IPS-18a (cell line): ENCODE results near the gene CERS1.

Experiments used
- H3K27ac ChIP-seq: one replicate; pipeline ENCODE4 v1.5.1; 2013; ENCODE audit warnings: low read length
- H3K27me3 ChIP-seq: one replicate; pipeline ENCODE4 v1.6.1; 2013; ENCODE audit warnings: mild to moderate bottlenecking, low read length; ENCODE audit not compliant: control insufficient read depth, insufficient read depth
- H3K36me3 ChIP-seq: one replicate; pipeline ENCODE4 v1.6.1; 2013; ENCODE audit warnings: low read depth, low read length; ENCODE audit not compliant: control insufficient read depth
- H3K4me1 ChIP-seq: one replicate; pipeline ENCODE4 v1.6.1; 2013; ENCODE audit warnings: low read depth, low read length; ENCODE audit not compliant: control insufficient read depth
- H3K4me3 ChIP-seq: one replicate; pipeline ENCODE4 v1.5.1; 2013; ENCODE audit warnings: low read length
- H3K9ac ChIP-seq: one replicate; pipeline ENCODE4 v1.6.1; 2013; ENCODE audit warnings: mild to moderate bottlenecking, low read length, moderate library complexity
- H3K9me3 ChIP-seq: one replicate; pipeline ENCODE4 v1.6.1; 2013; ENCODE audit warnings: low read depth, low read length; ENCODE audit not compliant: control insufficient read depth

The CERS1 gene

GRCh38 chr19:18895038-18895823, 727 bp downstream of the CERS1 start:
- H3K27me3 ChIP-seq: peaks cover 20% of the 10 kb centered on the region
- H3K27ac ChIP-seq: no peak overlapping the region
- no peaks in the 10 kb centered on the region for H3K4me1 ChIP-seq
- H3K36me3 ChIP-seq: no peaks in the 10 kb centered on the region
- no peaks in the 10 kb centered on the region for H3K9me3 ChIP-seq
- peak overlapping the region; percentile 63 for H3K4me3 ChIP-seq
- peak overlapping the region; percentile 24 for H3K9ac ChIP-seq

GRCh38 chr19:18894254-18895037, 1.5 kb downstream of the CERS1 start:
- Histone ChIP-seq H3K27ac (no peak overlapping the region), H3K9ac (no peak overlapping the region), H3K4me1 (no peaks in the 10 kb centered on the region), H3K36me3 (no peaks in the 10 kb centered on the region), H3K27me3 (peaks cover 20% of the 10 kb centered on the region), H3K9me3 (no peaks in the 10 kb centered on the region), H3K4me3 (peak overlapping the region; percentile 63)

- H3K27ac ChIP-seq: no peak overlapping the region
- no peaks in the 10 kb centered on the region for H3K36me3 ChIP-seq
- H3K9me3 ChIP-seq: no peaks in the 10 kb centered on the region
- no peaks in the 10 kb centered on the region for H3K4me1 ChIP-seq
- H3K9ac ChIP-seq: no peak overlapping the region
- peaks cover 20% of the 10 kb centered on the region for H3K27me3 ChIP-seq
- H3K4me3 ChIP-seq: no peak overlapping the region
These were observed 2.2 kb downstream of the CERS1 start for GRCh38 chr19:18893587-18894253.

DNA sequence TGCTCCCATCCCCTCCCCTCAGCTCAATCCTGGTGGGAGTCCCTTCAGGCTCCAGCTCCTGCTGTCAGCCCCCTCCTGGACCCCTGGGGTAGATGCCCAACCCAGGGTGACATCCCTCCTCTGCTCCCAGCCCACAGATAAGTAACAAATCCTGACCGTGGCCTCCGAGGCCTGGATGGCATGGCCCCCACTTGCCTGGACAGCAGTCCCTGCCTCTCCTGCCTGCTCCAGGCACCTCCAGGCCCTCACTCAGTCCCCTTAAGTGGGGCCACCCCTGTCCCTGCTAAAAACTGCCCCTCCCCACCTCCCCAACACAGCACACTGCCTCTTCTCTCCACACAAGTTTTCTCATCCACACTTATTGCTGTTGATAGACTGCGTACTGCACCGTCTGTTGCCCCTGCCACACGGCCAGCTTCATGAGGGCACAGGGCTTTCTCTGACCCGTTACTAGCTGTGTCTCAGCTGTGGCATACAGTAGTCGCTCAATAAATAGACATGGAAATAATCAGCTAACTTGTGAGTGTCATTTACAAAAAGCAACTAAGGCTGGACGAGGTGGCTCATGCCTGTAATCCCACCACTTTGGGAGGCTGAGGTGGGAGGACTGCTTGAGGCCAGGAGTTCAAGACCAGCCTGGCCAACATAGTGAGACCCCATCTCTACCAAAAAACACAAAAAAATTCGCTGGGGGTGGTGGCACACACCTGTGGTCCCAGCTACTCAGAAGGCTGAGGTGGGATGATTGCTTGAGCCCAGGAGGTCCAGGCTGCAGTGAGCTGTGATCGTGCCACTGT, 5.8 kb downstream of the CERS1 start:
- no peaks in the 10 kb centered on the region for H3K36me3 ChIP-seq
- H3K4me3 ChIP-seq: no peak overlapping the region
- H3K27me3 ChIP-seq: peaks cover 7% of the 10 kb centered on the region
- H3K9ac ChIP-seq: no peak overlapping the region
- H3K9me3 ChIP-seq: no peaks in the 10 kb centered on the region
- H3K27ac ChIP-seq: no peak overlapping the region
- no peaks in the 10 kb centered on the region for H3K4me1 ChIP-seq

GRCh38 chr19:18886972-18887371, 9.0 kb downstream of the CERS1 start:
- no peaks in the 10 kb centered on the region for H3K4me1 ChIP-seq
- no peaks in the 10 kb centered on the region for H3K27me3 ChIP-seq
- no peak overlapping the region for H3K4me3 ChIP-seq
- H3K9ac ChIP-seq: no peak overlapping the region
- peaks cover under 1% of the 10 kb centered on the region for H3K36me3 ChIP-seq
- no peak overlapping the region for H3K27ac ChIP-seq
- no peaks in the 10 kb centered on the region for H3K9me3 ChIP-seq

- peaks cover 6% of the 10 kb centered on the region for H3K36me3 ChIP-seq
- H3K4me1 ChIP-seq: no peaks in the 10 kb centered on the region
- H3K27me3 ChIP-seq: no peaks in the 10 kb centered on the region
- H3K27ac ChIP-seq: no peak overlapping the region
- H3K9ac ChIP-seq: no peak overlapping the region
- no peaks in the 10 kb centered on the region for H3K9me3 ChIP-seq
- H3K4me3 ChIP-seq: no peak overlapping the region
These were observed 12.2 kb downstream of the CERS1 start for GRCh38 chr19:18883526-18884304.

- H3K9ac ChIP-seq: no peak overlapping the region
- no peaks in the 10 kb centered on the region for H3K4me1 ChIP-seq
- H3K36me3 ChIP-seq: peaks cover 14% of the 10 kb centered on the region
- H3K27ac ChIP-seq: no peak overlapping the region
- H3K9me3 ChIP-seq: no peaks in the 10 kb centered on the region
- H3K4me3 ChIP-seq: no peak overlapping the region
- no peaks in the 10 kb centered on the region for H3K27me3 ChIP-seq
These were observed 14.5 kb downstream of the CERS1 start for GRCh38 chr19:18881491-18881890.

- peaks cover 14% of the 10 kb centered on the region for H3K36me3 ChIP-seq
- no peaks in the 10 kb centered on the region for H3K4me1 ChIP-seq
- H3K27me3 ChIP-seq: no peaks in the 10 kb centered on the region
- H3K27ac ChIP-seq: no peak overlapping the region
- no peaks in the 10 kb centered on the region for H3K9me3 ChIP-seq
- no peak overlapping the region for H3K9ac ChIP-seq
- H3K4me3 ChIP-seq: no peak overlapping the region
These were observed 16.2 kb downstream of the CERS1 start for GRCh38 chr19:18879579-18880373.

DNA sequence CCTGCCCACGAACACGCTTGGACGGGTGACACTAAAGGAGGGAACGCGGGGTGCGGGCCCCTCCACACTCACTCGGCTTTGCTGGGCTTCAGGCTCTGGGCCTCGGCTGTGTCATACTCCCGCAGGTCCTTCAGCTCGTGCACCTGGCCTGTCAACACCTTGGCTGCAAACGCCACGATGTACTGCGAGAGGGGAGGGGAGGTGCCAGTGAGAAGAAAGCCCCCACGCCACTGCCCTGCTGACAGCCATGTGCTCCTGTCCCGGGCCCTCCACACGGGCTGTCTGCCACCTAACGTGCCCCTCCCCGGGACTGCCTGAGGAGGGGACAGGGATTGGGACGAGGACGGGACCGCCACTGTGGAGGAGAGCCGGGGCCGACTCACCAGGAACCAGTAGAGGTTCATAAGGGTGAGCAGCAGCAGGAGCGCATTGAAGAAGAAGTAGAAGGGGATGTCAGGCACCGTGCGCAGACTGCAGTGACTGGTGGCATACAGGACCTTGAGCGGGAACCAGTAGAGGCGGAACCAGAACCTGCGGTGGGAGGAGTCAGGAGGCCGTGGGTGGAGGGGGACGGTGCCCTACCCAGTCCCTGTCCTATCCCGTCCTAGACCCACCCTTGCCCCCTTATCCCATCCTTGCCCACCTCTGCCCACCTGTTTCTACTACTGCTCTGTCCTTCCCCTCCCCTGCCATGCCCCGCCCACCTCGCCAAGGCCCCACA, 16.9 kb downstream of the CERS1 start:
- H3K27ac ChIP-seq: no peak overlapping the region
- no peaks in the 10 kb centered on the region for H3K4me1 ChIP-seq

More for the DNA sequence above, 16.9 kb downstream of the CERS1 start:
- H3K4me3 ChIP-seq: no peak overlapping the region
- H3K36me3 ChIP-seq: peaks cover 14% of the 10 kb centered on the region
- no peaks in the 10 kb centered on the region for H3K9me3 ChIP-seq
- no peak overlapping the region for H3K9ac ChIP-seq
- no peaks in the 10 kb centered on the region for H3K27me3 ChIP-seq
